Measurements from ENCODE around the gene ZMIZ1. TPM values are rescaled to one million over a fixed set of nuclear protein-coding genes. Genes with fewer than 3 reads are reported as not detected.

Gene ZMIZ1
- total and polyA plus RNA-seq, 2 donors from 2014 or later, result 14.2 to 97.6 TPM

DNA sequence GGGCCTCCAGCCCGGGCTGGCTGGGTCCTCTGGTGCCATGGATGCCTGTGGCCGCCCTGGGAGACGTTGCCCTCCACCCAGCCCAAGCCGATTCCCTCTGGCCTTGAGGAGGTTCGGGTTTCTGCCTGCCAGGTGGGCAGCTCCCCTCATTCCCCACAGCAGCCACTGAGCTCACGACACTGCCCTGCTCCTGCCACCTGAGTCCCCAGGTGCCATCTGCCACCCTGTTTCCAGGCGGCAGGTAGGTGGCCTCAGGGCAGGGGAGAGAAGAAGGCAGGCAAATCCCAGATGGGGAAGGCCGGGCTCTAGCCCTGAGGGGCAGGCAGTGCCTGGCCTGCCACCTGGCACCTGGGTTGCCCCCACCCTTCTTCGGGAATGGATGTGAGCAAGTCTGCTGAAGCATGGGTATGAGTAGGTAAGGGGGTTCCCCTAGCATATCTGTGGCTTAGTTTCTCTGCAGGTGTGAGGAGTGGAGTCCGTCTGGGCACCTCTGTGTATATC, 186.3 kb downstream of the ZMIZ1 start:
- Histone ChIP-seq H3K4me3 (ENCODE audit: low read length in 3 of 3) (no peak overlapping the region), H3K27ac (ENCODE audit: low read depth in 2 of 2, low read length in 2 of 2) (no peak overlapping the region), H3K27me3 (ENCODE audit: control insufficient read depth, insufficient read depth, low read length) (no peaks in the 10 kb centered on the region), H3K9me3 (ENCODE audit: control insufficient read depth in 2 of 3, insufficient read depth in 1 of 3, low read length in 3 of 3) (no peaks in the 10 kb centered on the region), H3K4me1 (ENCODE audit: control insufficient read depth in 2 of 3, insufficient read depth in 2 of 3, low read depth in 1 of 3, low read length in 3 of 3) (peaks cover 0 to 5% (median 0%) of the 10 kb centered on the region in 3 donors), H3K9ac (ENCODE audit: low read length in 3 of 3) (no peak overlapping the region), H3K36me3 (ENCODE audit: control insufficient read depth in 2 of 3, insufficient read depth in 3 of 3, low read length in 3 of 3) (peaks cover 0 to 6% (median 0%) of the 10 kb centered on the region in 3 donors)
- no peak for FAIRE-seq
- TF ChIP-seq, protein P1, sequence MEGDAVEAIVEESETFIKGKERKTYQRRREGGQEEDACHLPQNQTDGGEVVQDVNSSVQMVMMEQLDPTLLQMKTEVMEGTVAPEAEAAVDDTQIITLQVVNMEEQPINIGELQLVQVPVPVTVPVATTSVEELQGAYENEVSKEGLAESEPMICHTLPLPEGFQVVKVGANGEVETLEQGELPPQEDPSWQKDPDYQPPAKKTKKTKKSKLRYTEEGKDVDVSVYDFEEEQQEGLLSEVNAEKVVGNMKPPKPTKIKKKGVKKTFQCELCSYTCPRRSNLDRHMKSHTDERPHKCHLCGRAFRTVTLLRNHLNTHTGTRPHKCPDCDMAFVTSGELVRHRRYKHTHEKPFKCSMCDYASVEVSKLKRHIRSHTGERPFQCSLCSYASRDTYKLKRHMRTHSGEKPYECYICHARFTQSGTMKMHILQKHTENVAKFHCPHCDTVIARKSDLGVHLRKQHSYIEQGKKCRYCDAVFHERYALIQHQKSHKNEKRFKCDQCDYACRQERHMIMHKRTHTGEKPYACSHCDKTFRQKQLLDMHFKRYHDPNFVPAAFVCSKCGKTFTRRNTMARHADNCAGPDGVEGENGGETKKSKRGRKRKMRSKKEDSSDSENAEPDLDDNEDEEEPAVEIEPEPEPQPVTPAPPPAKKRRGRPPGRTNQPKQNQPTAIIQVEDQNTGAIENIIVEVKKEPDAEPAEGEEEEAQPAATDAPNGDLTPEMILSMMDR (IDR thresholded peaks at IDR 0.05; ENCODE audit: borderline replicate concordance, extremely low read depth, insufficient read depth), result no peak
- DNase-seq, result no peak
- intact Hi-C loops (cut with DNase I), result no loop called here

DNA sequence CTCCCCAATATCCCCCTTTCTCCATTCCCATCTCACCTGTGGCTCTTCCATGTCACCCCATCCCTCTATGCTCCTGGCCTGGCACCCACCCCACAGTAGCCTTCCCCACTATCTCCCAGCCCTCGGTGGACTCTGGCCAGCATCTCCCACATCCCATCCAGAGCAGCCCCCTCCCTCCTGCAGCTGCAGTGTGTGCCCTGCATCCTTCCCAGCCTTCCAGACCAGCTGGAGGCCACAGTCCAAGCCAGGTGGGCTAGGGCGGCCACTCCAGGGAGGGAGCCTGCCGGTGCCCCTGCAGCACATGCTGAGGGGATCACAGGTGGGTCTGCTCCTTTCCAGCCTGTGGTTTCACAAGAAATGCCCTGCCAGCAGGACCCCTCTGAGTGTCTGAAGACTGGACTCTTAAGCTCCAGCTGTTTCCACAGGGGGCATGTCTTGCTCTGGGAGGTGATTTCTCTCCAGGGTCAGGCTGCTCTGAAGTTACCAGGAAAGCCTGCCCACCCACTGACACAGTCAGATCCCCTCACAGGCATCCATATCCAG, 187.6 kb downstream of the ZMIZ1 start:
- no peak overlapping the region for H3K9ac ChIP-seq (ENCODE audit: low read length in 3 of 3)
- TF ChIP-seq, protein P1 (IDR thresholded peaks at IDR 0.05; ENCODE audit: borderline replicate concordance, extremely low read depth, insufficient read depth), result no peak
- H3K4me1 ChIP-seq (ENCODE audit: control insufficient read depth in 2 of 3, insufficient read depth in 2 of 3, low read depth in 1 of 3, low read length in 3 of 3), result peaks cover under 1 to 11% (median 2%) of the 10 kb centered on the region in 3 donors
- no peaks in the 10 kb centered on the region for H3K9me3 ChIP-seq (ENCODE audit: control insufficient read depth in 2 of 3, insufficient read depth in 1 of 3, low read length in 3 of 3)
- DNase-seq (no peak), FAIRE-seq (no peak)
- peaks cover 0 to 6% (median 0%) of the 10 kb centered on the region in 3 donors for H3K36me3 ChIP-seq (ENCODE audit: control insufficient read depth in 2 of 3, insufficient read depth in 3 of 3, low read length in 3 of 3)
- intact Hi-C loops (cut with DNase I), result no loop called here
- H3K27ac ChIP-seq (ENCODE audit: low read depth in 2 of 2, low read length in 2 of 2), result no peak overlapping the region
- H3K27me3 ChIP-seq (ENCODE audit: control insufficient read depth, insufficient read depth, low read length), result no peaks in the 10 kb centered on the region
- H3K4me3 ChIP-seq (ENCODE audit: low read length in 3 of 3), result no peak overlapping the region

DNA sequence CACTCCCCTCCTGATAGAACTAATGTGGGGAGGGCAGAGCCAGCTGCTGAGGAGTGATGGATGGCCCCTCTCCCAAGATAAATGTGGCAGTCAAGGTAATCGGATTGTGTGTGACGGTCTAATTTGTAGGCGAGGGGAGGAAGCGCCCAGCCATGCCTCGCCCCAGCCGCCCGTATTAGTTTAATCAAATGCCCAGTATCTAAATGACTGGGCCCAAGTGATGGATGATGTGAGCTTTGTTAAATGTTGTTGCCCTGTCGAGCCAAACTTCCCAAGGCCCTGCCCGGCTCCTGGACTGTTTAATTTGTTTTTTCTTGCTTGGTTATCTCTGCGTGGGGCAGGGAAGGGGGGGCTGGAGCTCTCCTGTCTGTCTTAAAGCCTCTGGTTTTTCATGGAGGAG, 190.1 kb downstream of the ZMIZ1 start:
- peaks cover 2 to 20% (median 17%) of the 10 kb centered on the region in 3 donors for H3K4me1 ChIP-seq (ENCODE audit: control insufficient read depth in 2 of 3, insufficient read depth in 2 of 3, low read depth in 1 of 3, low read length in 3 of 3)
- intact Hi-C loops (cut with DNase I), result no loop called here

More for the DNA sequence above, 190.1 kb downstream of the ZMIZ1 start:
- H3K27ac ChIP-seq (ENCODE audit: low read depth in 2 of 2, low read length in 2 of 2), result no peak overlapping the region
- H3K9ac ChIP-seq (ENCODE audit: low read length in 3 of 3), result no peak overlapping the region
- H3K4me3 ChIP-seq (ENCODE audit: low read length in 3 of 3), result no peak overlapping the region
- no peaks in the 10 kb centered on the region for H3K27me3 ChIP-seq (ENCODE audit: control insufficient read depth, insufficient read depth, low read length)
- no peak for FAIRE-seq
- H3K36me3 ChIP-seq (ENCODE audit: control insufficient read depth in 2 of 3, insufficient read depth in 3 of 3, low read length in 3 of 3), result peaks cover 0 to 10% (median 0%) of the 10 kb centered on the region in 3 donors
- DNase-seq, result no peak
- TF ChIP-seq, protein P1 (IDR thresholded peaks at IDR 0.05; ENCODE audit: borderline replicate concordance, extremely low read depth, insufficient read depth), result no peak
- no peaks in the 10 kb centered on the region for H3K9me3 ChIP-seq (ENCODE audit: control insufficient read depth in 2 of 3, insufficient read depth in 1 of 3, low read length in 3 of 3)

Data from kidney (tissue), 14 donors.